ENCODE measurements around the gene RIPK3.
A peak's percentile ranks its signal among the peaks of the same experiment; 100 is the strongest.

DNA sequence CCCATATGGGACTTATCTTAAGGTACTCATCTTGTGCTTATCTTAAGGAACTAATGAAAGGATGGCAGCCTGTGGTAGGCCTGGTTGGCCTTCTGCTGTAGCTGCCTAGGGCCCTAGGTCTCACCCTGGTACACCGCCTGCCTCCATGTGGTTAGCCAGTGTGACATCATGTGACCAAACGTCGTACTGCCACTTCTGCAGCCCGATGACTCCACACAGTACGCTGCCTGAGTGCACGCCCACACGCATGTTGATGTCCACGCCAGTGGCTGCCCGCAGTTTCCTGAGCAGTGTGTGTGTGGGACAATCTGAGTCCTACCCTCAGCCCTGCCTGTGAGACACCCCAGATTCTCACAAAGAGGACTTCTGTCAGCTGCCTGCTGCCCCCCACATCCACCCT is 10.1 kb downstream of the RIPK3 start:
- TF ChIP-seq, protein P1, sequence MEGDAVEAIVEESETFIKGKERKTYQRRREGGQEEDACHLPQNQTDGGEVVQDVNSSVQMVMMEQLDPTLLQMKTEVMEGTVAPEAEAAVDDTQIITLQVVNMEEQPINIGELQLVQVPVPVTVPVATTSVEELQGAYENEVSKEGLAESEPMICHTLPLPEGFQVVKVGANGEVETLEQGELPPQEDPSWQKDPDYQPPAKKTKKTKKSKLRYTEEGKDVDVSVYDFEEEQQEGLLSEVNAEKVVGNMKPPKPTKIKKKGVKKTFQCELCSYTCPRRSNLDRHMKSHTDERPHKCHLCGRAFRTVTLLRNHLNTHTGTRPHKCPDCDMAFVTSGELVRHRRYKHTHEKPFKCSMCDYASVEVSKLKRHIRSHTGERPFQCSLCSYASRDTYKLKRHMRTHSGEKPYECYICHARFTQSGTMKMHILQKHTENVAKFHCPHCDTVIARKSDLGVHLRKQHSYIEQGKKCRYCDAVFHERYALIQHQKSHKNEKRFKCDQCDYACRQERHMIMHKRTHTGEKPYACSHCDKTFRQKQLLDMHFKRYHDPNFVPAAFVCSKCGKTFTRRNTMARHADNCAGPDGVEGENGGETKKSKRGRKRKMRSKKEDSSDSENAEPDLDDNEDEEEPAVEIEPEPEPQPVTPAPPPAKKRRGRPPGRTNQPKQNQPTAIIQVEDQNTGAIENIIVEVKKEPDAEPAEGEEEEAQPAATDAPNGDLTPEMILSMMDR (IDR thresholded peaks at IDR 0.05), result no peak
- TF ChIP-seq POLR2A (IDR thresholded peaks at IDR 0.05) (no peak), POLR2AphosphoS5 (IDR thresholded peaks at IDR 0.05) (peak in 1 of 3 donors; percentile 33)
